Dermis microvascular lymphatic vessel endothelial cell (primary cell): Measurements from ENCODE around the gene KCNIP3. TPM values are rescaled to one million over a fixed set of nuclear protein-coding genes. Genes with fewer than 3 reads are reported as not detected.
"Not testable (repeated sequence)": the region's sequence is repeated elsewhere in the genome, so short reads cannot be mapped to it uniquely, and the experiment has no call there.

Experiments
- DNase-seq, 2 donors: peaks; one replicate each; pipeline versions ENCODE4 v3.0.0 to v3.0.0-alpha.2; 2010; ENCODE audit warnings: low read depth in 2 of 2
- total RNA-seq: library from RNA; depleted of rRNA; stranded (reverse); fragments of >200 nt; gene quantifications from 2 replicates; pipeline ENCODE4 v1.2.1, GENCODE V29; 2014

KCNIP3 gene
- total RNA-seq, 1 donor from 2014 or later: 0.13 TPM

DNA sequence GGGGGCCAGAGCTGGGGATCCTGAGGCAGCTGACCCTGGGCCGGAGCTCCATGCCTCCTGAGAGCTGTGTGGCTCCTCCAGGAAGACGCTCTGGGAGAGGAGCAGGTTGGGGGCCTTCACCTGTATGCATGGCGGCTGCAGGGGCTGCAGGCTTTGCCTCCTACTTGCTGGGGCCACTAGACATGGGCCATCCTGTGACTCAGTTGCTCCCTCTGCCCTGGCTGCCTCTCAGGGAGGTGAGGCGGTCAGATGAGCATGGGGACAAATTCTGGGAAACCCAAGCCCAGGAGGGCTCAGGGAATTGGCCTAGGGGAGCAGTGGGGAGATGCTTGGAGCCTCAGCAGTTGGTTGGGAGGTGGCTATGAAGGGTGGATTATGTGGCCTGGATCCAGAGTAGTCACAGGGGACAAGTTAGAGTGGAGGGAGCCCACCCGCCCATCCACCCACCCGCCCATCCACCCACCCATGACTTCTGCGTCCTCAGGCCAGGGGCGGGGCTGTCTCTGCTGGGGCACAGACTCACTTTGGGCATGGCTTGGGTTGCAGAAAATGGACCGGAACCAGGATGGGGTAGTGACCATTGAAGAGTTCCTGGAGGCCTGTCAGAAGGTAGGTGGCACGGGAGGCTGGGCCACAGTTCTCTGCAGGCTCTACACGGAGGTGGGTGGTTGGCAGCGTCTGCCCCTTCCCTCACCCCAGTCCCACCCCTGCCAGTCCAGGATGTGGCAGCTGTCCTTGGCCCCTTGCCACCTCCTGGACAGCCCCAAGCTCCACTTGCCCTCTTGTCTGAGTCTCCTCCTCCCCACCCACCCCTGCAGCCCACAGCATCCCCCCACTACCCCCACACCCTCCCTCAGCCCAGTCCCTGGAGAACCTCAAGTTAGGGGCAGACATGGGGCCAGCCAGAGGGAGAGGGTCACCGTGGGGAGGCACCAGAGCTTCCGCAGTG is 85.8 kb downstream of the KCNIP3 start:
- no peak for DNase-seq

DNA sequence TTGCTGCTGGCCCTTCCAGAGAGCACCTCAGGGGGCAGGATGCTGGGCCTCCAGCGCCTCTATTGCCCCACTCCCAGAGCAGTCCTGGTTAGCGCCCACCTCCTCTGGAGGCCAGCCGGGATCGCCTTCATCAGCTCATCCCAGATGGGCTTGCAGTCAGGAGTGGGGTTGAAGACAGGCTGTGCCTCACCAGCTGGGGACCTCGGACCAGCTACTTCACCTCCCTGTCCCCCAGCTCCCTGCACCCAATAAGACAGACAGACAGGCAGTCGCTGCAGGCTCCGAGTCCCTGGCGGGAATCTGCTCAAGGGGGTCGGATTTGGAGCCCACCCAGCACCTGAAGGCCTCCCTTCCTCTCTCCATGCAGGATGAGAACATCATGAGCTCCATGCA is 86.5 kb downstream of the KCNIP3 start:
- DNase-seq: no peak

DNA sequence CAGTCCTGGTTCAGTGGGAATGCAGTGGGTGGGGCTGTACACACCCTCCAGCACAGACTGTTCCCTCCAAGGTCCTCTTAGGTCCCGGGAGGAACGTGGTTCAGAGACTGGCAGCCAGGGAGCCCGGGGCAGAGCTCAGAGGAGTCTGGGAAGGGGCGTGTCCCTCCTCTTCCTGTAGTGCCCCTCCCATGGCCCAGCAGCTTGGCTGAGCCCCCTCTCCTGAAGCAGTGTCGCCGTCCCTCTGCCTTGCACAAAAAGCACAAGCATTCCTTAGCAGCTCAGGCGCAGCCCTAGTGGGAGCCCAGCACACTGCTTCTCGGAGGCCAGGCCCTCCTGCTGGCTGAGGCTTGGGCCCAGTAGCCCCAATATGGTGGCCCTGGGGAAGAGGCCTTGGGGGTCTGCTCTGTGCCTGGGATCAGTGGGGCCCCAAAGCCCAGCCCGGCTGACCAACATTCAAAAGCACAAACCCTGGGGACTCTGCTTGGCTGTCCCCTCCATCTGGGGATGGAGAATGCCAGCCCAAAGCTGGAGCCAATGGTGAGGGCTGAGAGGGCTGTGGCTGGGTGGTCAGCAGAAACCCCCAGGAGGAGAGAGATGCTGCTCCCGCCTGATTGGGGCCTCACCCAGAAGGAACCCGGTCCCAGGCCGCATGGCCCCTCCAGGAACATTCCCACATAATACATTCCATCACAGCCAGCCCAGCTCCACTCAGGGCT is 87.9 kb downstream of the KCNIP3 start:
- no peak for DNase-seq

DNA sequence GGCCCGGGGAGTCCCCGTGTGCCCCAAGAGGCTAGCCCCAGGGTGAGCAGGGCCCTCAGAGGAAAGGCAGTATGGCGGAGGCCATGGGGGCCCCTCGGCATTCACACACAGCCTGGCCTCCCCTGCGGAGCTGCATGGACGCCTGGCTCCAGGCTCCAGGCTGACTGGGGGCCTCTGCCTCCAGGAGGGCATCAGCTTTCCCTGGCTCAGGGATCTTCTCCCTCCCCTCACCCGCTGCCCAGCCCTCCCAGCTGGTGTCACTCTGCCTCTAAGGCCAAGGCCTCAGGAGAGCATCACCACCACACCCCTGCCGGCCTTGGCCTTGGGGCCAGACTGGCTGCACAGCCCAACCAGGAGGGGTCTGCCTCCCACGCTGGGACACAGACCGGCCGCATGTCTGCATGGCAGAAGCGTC is 88.4 kb downstream of the KCNIP3 start:
- DNase-seq: no peak

DNA sequence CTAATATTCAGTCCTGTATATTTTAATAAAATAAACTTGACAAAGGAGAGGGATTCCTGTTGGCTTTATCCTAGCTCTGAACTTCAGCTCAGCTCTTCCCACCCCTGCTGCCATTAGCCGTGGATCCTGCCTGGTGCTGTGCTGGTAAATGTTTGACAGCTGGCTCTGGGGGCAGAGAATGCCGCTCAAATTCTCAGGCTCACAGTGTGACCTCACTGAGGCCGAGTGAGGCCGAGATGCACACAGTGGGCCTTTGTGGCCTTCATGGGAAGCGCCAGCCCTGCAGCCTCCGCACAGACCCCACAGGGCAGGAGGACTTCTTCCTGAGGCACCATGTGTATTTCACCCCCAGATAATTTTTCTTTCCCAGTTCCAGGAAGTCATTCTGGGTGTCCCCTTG is 88.9 kb downstream of the KCNIP3 start:
- no peak for DNase-seq

DNA sequence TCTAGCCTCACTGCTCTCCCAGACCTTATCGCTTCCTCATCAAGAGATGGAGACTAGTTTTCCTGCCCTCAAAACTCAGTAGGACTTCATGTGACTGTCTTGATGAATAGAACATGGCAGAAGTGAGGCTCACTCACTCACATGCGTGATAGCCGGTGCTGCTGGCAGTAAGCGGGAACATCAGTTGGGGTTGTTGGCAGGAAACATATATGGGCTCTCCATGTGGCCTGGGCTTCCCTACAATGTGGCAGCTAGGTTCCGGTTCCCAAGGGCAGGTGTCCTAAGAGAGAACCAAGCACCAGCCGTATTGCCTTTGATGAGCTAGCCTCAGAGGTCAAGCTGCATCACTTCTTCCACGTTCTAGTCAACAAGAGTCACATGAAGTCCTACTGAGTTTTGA is 90.2 kb downstream of the KCNIP3 start:
- no peak for DNase-seq

DNA sequence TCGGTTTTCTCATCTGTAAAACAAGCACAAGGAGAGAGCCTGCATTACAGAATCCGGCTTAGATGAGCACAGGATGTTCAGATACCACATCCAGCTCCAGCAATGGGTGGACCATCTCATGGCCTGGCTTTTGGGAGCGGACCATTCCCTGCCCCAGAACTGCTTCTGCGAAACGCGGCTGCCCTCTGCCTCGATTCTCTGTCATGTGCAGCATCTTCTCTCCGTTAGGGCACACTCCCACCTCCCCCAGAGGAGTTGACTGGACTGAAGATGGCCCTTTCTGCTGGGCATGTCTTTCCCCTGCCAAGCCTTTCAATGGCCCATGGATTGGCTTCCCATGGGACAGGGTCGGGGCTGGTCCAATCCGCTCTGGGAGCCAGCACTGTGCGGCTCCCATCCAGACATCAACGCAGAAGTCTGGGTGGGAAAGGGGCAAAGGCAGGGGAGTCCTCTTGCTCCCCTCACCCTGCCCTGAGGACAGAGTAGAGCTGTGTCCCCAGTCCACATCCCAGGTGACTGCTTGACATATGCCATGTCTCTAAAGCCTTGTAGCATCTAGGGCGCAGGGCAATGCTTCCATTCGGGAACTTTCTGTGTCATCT is 91.0 kb downstream of the KCNIP3 start:
- DNase-seq: no peak

DNA sequence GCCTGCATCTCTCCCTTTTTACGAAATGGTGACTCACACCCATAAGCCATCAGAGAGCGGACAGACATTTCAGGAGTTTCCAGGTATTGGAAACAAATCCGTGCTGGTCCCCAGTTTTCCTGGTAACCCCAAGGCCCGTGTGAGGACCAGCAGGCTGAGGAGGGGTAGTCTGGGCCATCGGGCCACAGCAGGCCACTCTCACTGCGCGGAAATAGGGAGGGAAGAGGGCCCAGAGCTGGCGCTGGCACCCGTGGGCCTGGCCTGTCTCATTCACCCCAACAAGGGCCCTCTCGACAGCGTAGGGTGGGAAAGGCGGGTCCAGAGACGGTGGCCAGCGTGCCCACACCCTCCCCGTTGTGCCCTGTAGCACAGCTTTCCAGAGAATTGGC is 91.7 kb downstream of the KCNIP3 start:
- no peak for DNase-seq

DNA sequence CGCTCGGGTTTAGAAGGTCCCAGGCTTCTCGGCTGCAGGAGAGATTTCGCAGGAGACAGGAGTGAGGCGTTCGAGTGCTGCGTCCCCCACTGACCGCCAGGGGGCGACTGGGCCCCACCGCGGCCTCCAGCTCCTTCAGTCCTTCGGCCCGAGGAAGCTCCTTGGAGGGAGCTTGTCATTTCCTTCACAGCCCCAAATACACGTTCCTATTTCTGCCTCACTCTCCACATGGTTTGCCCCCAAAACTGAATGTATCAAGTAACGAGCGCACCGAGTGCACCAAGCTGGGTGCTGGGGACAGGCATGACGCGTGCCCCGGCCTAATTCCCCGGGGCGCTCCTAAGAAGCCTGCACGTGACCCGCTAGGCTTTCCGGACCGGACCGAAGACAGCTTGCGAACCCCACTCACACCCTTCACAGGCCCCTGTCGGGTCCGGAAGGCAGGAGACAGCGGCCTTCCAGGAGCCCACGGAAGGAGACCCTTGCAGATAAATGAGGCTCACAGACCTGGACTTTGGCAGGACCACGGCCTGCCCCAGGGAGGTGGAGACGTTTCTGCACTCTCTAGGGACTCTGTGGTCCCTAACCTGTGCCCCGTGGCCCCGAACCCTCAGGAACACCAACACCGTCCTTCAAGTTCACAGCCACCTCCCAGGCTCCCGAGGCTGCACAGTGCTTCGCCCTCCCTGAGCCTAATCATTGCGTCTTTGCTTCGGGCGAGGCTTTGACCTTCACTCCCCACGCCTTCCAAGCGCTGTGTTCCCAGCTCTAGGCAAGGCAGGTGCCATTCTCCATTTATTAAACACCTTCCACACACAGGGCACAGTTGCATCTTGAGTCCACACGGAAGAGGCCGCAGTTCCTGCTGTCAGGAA is 92.3 kb downstream of the KCNIP3 start:
- peak in 1 of 2 donors; percentile 47 for DNase-seq

DNA sequence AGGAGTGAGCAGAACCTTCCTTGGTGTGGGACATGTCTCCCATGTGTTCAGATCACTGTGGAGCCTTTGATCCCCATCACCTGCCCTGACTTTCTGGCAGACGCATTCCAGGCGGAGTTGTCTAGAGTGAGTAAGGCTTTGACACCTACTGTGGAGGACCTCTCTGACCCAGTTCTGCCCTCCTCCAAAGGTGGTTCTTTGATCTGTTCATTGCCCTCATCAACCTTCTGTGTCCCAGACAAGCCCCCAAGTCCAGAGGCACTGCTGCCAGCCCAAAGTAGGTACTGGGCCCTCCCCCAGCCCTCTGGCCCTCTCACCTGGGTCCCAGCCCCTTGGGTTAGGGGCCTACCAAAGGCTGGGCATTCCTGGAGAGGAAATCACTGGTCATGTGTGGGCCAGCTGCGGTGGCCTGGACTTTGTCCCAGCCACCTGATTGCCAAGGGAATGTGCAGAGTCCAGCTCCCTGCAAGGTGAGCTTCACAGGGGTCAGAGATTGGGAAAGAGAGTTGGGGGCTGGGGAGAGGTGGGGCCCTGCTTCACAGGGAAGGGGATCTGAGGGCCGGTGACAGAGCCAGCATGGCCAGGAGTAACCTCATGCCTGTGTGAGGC is 93.2 kb downstream of the KCNIP3 start:
- DNase-seq: no peak

DNA sequence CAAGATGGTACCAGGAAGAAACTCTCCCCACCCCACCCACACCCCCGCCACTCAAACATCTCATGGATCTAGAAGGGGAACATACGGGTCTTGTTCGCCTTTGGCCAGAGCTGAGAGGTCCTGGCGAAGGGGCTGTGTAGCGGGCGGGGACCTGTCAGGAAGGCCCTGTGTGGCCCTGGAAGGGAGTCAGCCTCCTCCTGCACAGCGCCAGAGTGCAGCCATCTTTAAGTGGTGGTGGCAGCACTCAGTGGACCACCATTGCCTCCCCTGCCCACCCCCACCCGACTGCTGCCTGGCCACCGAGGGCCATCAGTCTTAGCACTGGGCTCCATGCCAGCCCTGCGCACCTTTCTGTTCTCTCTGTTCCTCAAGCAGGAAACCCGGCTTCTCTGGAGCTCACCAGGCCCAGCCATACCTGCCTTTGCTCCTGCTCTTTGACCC is 93.8 kb downstream of the KCNIP3 start:
- DNase-seq: no peak

DNA sequence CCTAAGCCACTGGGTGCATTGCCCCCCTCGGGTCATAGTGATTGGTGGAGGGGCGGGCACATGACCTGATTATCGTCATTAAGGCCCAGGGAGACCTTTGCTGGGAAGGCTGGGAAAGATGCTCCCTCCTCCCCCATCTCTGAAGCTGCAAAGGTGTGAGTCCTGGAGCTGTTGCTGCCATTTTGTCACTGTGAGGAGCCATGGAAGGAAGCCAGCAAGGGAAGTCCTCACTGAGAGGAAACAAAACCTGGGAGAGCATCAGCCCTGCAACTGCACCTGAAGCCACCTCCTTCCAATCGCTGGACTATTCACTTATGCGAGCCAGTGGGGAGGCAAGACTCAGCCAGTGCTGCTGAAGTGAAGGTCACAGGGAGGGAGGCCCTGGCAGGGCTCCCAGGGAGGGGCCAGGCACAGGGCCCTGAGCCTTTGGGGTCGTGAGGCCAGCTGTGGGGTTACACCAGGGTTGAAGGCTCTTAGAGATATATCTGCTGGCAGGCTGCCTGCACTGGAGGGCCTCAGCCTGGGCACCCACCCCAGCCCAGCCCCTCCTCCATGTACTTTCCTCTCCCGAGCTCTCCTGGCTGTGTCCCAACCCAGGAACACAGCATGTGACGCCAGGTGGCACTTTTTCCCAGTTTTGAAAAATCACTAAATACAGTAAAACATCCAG is 94.6 kb downstream of the KCNIP3 start:
- no peak for DNase-seq

DNA sequence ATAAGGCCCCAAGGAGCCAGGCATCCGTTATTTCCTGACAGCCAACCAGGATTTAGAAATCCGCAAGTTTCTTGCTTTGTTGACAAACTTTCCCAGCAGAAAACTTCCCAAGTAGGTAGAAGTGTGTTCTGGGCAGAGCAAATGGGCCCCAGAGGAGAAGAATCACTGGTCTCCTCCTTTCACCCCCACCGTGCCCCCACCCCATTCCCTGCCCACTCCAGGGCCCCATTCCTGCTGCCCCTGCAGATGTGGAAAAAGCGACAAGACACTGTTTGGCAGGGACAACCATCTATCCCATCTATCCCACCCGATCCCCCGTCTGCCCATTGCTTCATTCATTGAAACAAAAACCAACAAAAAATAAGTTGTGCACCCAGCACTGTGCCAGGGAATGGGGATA is 95.2 kb downstream of the KCNIP3 start:
- no peak for DNase-seq

DNA sequence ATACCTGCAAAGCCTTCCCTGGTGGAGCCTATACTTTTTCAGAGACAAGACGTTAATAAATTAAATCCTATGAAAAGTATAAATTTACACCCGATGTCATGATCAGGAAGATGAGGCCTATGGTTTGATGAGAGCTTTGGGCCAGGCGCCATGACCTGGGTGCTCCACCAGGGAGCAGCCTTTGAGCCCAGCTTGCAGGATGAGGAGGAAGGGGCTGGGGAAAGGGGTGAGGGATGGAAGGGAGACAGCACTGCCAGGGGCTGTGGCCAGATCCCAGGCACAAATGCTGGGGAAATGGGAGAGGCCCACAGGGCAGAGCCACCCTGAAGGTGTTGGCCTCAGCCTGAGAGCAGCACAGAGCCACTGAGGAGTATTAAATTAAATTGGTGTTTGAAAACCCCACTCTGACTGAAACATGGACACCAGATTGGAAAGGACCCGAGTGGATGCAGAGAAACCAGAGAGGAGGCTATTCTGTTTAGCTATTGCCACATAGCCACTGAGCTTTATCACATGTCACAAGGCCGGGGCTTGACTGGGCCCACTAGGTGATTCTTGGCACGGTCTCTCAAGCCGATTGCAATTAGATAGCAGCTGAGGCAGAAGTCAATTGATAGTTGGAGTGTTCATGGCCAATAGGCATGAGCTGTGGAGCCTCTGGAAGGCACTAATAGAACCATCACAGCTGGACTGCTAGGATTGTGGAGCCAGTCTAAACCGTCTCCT is 95.7 kb downstream of the KCNIP3 start:
- DNase-seq: no peak

DNA sequence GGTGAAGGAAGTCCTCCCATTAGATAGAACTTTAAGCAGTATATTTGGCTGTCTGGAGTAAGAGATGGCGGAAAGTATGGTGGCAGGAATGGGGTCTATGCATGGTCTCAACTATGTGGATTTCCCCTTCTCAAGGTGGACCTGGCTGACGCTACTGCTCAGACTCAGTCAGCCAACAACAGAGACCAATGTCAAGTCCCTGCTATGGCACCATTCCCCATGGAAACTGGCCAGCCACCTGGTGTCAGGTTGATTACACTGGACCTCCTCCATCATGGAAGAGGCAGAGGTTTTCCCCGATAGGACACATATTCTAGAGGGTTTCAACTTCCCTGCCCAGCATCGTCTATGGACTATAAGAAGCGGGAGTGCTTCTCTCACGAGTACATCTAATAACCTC is 96.8 kb downstream of the KCNIP3 start:
- DNase-seq: no peak

DNA sequence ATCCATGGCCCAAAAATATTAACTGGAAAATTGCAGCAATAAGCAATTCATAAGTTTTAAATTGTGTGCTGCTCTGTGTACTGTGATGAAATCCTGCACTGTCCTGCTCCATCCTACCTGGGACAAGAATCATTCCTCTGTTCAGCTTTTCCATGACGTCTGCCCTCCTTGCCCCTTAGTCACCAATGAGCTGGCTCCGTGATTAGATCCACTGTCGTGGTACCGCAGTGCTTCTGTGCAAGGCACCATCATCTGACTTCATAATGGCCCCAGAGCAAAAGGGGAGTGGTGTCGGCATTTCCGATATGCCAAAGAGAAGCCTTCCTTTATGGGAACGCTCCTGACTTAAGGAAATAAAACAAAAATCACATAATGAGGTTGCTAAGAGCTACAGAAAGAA is 101.9 kb downstream of the KCNIP3 start:
- DNase-seq: no peak

DNA sequence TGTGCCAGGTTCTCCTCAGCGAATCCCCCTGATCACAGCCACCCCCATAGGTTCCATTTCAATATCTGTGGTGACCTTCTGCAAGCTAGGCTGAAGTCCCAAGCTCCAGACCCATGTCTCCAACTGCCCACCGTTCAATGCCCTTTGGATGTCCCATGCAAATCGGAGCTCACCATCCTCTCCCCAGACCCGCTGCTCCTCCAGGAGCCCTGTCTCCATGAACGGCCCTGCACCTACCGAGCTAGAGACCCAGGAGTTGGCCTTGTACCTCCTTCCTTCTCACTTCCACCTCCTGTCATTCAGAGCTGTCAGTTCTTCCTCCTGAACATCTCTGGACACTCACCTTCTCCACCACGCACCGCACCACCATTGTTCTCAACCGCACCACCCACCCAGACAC is 104.3 kb downstream of the KCNIP3 start:
- no peak for DNase-seq

DNA sequence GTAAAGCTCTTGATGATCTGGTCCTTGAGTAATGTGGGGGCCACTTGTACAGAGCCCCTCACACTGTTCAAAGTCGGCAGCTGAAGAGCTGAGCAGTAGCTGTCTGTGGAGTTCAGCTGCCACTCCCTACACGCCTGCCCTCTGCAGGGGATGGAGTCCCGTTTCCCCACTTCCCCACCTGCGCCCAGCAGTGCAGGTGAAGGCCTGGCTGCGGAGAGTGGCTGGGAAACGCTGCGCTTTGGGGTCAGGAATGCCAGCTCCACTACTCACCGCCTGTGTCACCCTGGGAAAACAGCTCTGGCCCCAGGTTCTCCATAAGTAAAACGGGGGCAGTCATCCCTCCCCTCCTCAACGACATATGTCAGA is 104.8 kb downstream of the KCNIP3 start:
- not testable (repeated sequence) for DNase-seq

DNA sequence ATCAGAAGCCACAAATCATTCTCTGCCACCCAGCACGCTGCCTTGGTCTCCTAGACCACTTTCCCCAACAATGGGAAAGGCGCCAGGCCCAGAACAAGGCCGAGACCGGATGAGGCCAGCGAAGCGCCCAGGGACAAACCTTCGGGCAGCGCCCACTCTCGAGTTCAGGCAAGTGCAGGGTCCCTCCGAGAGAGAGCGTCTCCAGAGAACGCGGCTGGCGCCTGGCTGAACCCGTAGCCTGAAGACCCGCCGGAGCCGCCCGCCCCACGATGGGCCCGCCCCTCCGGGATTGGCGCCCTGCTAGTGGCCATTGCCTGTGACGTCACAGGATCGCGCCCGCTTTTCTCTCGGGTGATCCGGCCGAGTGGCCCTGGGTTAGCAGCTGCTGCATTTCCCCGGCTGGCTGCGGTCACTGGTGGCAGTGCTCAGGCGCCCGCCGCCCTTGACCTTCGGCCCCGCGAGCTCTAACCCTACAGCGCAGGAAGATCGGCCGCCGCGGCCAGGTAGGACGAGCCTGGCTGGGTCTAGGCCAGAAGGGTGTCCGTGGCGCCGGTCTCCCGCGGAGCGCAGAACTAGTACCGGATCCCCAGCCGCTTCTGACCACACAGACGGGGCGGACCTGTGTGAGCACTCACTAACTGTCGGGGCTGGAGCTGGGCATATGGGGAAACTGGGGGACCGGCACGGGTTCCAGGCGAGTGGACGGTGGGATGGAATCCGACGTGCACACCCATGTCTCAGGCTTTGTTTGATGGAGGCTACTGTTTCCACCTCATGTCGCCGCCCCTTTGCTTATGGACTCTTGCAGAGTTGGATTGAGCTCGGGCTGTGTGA is 105.4 kb downstream of the KCNIP3 start, which contains the start of gene FAHD2A:
TSS of gene FAHD2A (plus strand) at position 339 of the 834 bp plus-strand sequence. CDS start 2,851 bp downstream, outside the sequence.
- DNase-seq: peak; percentile 73 to 94
